ENCODE measurements around the gene RGS14.
"Not testable (repeated sequence)": the region's sequence is repeated elsewhere in the genome, so short reads cannot be mapped to it uniquely, and the experiment has no call there.

GRCh38 chr5:177417081-177417480 lies 59.4 kb downstream of the RGS14 start:
- not testable (repeated sequence) for TF ChIP-seq CTCF, POLR2A, EP300 (IDR thresholded peaks at IDR 0.05)

Measured in tibial nerve (tissue), 4 donors.